Type B pancreatic cell (in vitro differentiated cells): Measurements from ENCODE around the gene CDK12. TPM values are rescaled to one million over a fixed set of nuclear protein-coding genes. Genes with fewer than 3 reads are reported as not detected.
"Not testable (repeated sequence)": the region's sequence is repeated elsewhere in the genome, so short reads cannot be mapped to it uniquely, and the experiment has no call there.

ENCODE experiments used
- DNase-seq: peaks from one replicate; pipeline ENCODE4 v3.0.0; 2021; ENCODE audit warnings: mixed read lengths; ENCODE audit not compliant: unreplicated experiment; ENCODE audit errors: extremely low spot score
- H3K27ac Mint-ChIP-seq: 2 replicates; pipeline ENCODE4 v1.8.0; 2021; ENCODE audit warnings: mild to moderate bottlenecking, mixed read lengths
- H3K27me3 Mint-ChIP-seq: 2 replicates; pipeline ENCODE4 v1.8.0; 2021; ENCODE audit warnings: mixed read lengths
- H3K36me3 Mint-ChIP-seq: 2 replicates; pipeline ENCODE4 v1.8.0; 2021; ENCODE audit warnings: mixed read lengths
- H3K4me1 Mint-ChIP-seq: one replicate; pipeline ENCODE4 v1.8.0; 2021; ENCODE audit warnings: mixed read lengths; ENCODE audit not compliant: unreplicated experiment
- H3K4me3 Mint-ChIP-seq: 2 replicates; pipeline ENCODE4 v1.8.0; 2021; ENCODE audit warnings: mild to moderate bottlenecking, mixed read lengths
- H3K9me3 Mint-ChIP-seq: 2 replicates; pipeline ENCODE4 v1.8.0; 2021; ENCODE audit warnings: mixed read lengths
- long read RNA-seq: library from polyadenylated mRNA; unstranded; transcript quantifications from one replicate; pipeline ENCODE4 v2.0.0, GENCODE V29; 2020
- total RNA-seq: library from RNA; stranded (reverse); gene quantifications from 2 replicates; pipeline ENCODE4 v1.2.1, GENCODE V29; 2021; ENCODE audit warnings: low replicate concordance
- TF ChIP-seq, protein P1 (sequence below): fragments of 200-600 bp; sonication (generic); conservative IDR thresholded peaks from 2 replicates; pipeline ENCODE4 v1.5.0; 2021; ENCODE audit warnings: antibody characterized with exemption, mild to moderate bottlenecking

CDK12 gene
- 60.7 and 64.5 TPM in 2 replicates for total RNA-seq
- long read RNA-seq, partial matches to known transcripts = 0 of 6 reads
- long read RNA-seq, other reads (novel, unspliced or antisense) = 3 of 6 reads

- H3K4me1 Mint-ChIP-seq = peaks cover 9% of the 10 kb centered on the region
- H3K9me3 Mint-ChIP-seq = no peaks in the 10 kb centered on the region
- peak within 1 kb of the TSS; percentile 99 for H3K4me3 Mint-ChIP-seq
- DNase-seq = peak; percentile 93
- peak within 1 kb of the TSS; percentile 100 for H3K27ac Mint-ChIP-seq
- TF ChIP-seq, protein P1, sequence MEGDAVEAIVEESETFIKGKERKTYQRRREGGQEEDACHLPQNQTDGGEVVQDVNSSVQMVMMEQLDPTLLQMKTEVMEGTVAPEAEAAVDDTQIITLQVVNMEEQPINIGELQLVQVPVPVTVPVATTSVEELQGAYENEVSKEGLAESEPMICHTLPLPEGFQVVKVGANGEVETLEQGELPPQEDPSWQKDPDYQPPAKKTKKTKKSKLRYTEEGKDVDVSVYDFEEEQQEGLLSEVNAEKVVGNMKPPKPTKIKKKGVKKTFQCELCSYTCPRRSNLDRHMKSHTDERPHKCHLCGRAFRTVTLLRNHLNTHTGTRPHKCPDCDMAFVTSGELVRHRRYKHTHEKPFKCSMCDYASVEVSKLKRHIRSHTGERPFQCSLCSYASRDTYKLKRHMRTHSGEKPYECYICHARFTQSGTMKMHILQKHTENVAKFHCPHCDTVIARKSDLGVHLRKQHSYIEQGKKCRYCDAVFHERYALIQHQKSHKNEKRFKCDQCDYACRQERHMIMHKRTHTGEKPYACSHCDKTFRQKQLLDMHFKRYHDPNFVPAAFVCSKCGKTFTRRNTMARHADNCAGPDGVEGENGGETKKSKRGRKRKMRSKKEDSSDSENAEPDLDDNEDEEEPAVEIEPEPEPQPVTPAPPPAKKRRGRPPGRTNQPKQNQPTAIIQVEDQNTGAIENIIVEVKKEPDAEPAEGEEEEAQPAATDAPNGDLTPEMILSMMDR = no peak
- peaks cover 4% of the 10 kb centered on the region for H3K27me3 Mint-ChIP-seq
- peaks cover 5% of the 10 kb centered on the region for H3K36me3 Mint-ChIP-seq
Observed at GRCh38 chr17:39461113-39461925, at the start of gene CDK12. Gene CDK12 (plus strand): TSS chr17:39461486. CDS start chr17:39462072, 586 bp downstream.

DNA sequence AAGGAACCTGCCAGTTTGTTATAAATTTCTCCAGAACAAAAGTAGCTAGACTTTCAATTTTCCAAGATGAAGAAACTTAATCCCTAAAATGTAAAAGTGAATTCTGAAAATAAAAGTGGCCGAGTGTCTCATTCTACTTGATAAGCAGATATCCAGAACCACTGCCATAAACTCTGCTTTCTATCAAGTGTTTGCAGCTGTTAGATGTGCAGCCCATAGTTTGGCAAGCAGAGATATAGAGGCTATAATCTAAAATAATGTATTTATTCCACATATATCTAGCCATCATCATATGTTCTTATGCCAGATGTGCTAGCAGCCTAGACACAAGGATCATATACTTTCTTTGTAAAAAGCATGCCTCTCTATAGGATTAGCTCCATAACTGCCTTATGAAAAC is 45.1 kb upstream of the CDK12 start:
- Mint-ChIP-seq H3K27ac (no peak overlapping the region), H3K4me3 (no peak overlapping the region), H3K4me1 (no peaks in the 10 kb centered on the region), H3K9me3 (no peaks in the 10 kb centered on the region), H3K36me3 (peaks cover 14% of the 10 kb centered on the region), H3K27me3 (no peaks in the 10 kb centered on the region)
- TF ChIP-seq, protein P1 = no peak
- no peak for DNase-seq

DNA sequence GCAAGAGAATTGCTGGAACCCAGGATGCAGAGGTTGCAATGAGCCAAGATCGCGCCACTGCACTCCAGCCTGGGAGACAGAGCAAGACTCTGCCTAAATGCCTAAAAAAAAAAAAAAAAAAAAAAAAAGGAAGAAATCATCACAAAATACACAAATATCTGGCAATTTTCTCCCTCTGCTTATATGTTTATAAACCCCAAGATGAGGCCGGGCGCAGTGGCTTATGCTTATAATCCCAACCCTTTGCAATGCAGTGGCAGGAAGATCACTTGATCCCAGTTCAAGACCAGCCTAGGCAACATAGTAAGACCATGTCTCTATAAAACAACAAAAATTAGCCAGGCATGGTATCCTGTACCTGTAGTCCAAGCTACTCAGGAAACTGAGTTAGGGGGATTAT is 31.7 kb upstream of the CDK12 start:
- H3K4me1 Mint-ChIP-seq = no peaks in the 10 kb centered on the region
- H3K27ac Mint-ChIP-seq = no peak overlapping the region
- no peaks in the 10 kb centered on the region for H3K9me3 Mint-ChIP-seq
- TF ChIP-seq, protein P1 = no peak
- H3K4me3 Mint-ChIP-seq = no peak overlapping the region
- no peak for DNase-seq
- H3K36me3 Mint-ChIP-seq = peaks cover 18% of the 10 kb centered on the region
- no peaks in the 10 kb centered on the region for H3K27me3 Mint-ChIP-seq

GRCh38 chr17:39439868-39440267 is 21.4 kb upstream of the CDK12 start:
- H3K9me3 Mint-ChIP-seq, H3K27ac Mint-ChIP-seq, H3K4me3 Mint-ChIP-seq, DNase-seq, H3K27me3 Mint-ChIP-seq, H3K4me1 Mint-ChIP-seq: not testable (repeated sequence)
- peaks cover 30% of the 10 kb centered on the region for H3K36me3 Mint-ChIP-seq

- H3K4me3 Mint-ChIP-seq = no peak overlapping the region
- H3K4me1 Mint-ChIP-seq = no peaks in the 10 kb centered on the region
- H3K27me3 Mint-ChIP-seq = no peaks in the 10 kb centered on the region
- DNase-seq = no peak
- H3K27ac Mint-ChIP-seq = no peak overlapping the region
- no peaks in the 10 kb centered on the region for H3K9me3 Mint-ChIP-seq
- TF ChIP-seq, protein P1 = no peak
- H3K36me3 Mint-ChIP-seq = peaks cover 34% of the 10 kb centered on the region
Observed at GRCh38 chr17:39443326-39443725, 18.0 kb upstream of the CDK12 start.

DNA sequence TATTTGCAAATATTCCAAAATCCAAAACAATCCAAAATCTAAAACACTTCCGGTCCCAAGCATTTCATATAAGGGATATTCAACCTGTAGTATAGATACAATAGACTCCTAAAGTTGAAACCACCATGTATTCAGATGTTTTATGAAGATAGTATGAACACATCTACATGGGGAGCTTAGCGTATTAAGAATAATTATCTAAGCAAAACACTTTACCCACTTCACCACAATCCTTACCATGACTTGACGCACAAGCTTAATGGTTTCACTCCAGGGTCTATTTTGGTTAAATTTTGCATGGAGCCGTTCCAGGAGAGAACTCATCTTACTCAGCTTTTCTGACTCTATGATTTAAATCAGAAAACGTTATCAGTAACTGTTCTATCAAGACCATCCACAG is 13.7 kb upstream of the CDK12 start:
- peak overlapping the region; percentile 27 for H3K4me3 Mint-ChIP-seq
- no peak overlapping the region for H3K27ac Mint-ChIP-seq
- TF ChIP-seq, protein P1 = no peak

More for the DNA sequence above, 13.7 kb upstream of the CDK12 start:
- Mint-ChIP-seq H3K9me3 (no peaks in the 10 kb centered on the region), H3K27me3 (no peaks in the 10 kb centered on the region), H3K36me3 (peaks cover 15% of the 10 kb centered on the region), H3K4me1 (peaks cover 14% of the 10 kb centered on the region)
- no peak for DNase-seq
